Breast epithelium (tissue), 3 donors: ENCODE data around the gene OR1D2.

Experiments
- CTCF ChIP-seq, 3 donors: fragments of 450-650 bp; IDR thresholded peaks; one replicate each; pipeline ENCODE4 v1.5.1; 2016 to 2017; ENCODE audit warnings: antibody characterized with exemption in 3 of 3, mild to moderate bottlenecking in 3 of 3, moderate library complexity in 3 of 3
- POLR2A ChIP-seq: fragments of 450-650 bp; IDR thresholded peaks from one replicate; pipeline ENCODE4 v1.6.1; 2016; ENCODE audit warnings: antibody characterized with exemption, mild to moderate bottlenecking, moderate library complexity
- POLR2AphosphoS5 ChIP-seq, 3 donors: sonication (generic); formaldehyde crosslinking; IDR thresholded peaks; one replicate each; pipeline ENCODE4 v1.6.1; 2017; ENCODE audit warnings: antibody characterized with exemption in 3 of 3

DNA sequence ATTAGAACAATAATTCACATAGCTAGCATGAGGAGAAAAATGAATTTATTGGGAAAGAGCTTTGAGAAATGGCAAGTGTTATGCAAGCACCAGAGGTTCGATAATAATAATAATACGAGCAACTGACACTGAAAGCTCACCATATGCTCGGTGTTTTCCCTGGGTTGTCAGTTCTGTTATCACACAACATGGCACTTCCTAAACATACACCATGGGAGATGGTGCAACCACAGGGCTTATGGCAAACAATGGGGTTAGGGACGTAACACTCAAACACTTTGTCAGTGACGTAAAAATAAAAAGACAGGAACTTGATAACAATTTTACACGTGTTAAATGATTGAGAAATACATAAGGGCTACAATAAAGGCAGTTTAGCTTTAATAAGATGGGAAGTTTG, 64.5 kb downstream of the OR1D2 start:
- TF ChIP-seq CTCF (IDR thresholded peaks at IDR 0.05), result no peak
- no peak for TF ChIP-seq POLR2AphosphoS5 (IDR thresholded peaks at IDR 0.05)
- no peak for TF ChIP-seq POLR2A
